Activated T-cell treated with anti-CD3 and anti-CD28 coated beads, Interleukin-2, amount 50 U/mL, for 24 hours (primary cell): ENCODE measurements around the gene MAST2.
"Not testable (repeated sequence)": the region's sequence is repeated elsewhere in the genome, so short reads cannot be mapped to it uniquely, and the experiment has no call there.

ENCODE experiments used
- DNase-seq: peaks from one replicate; pipeline ENCODE4 v3.0.0-alpha.2; 2020
- H3K27ac Mint-ChIP-seq: 2 replicates; pipeline ENCODE4 v1.8.0; 2020; ENCODE audit warnings: mild to moderate bottlenecking, mixed read lengths
- H3K27me3 Mint-ChIP-seq: 2 replicates; pipeline ENCODE4 v1.8.0; 2020; ENCODE audit warnings: mixed read lengths
- H3K36me3 Mint-ChIP-seq: 2 replicates; pipeline ENCODE4 v1.8.0; 2020; ENCODE audit warnings: low read depth, mixed read lengths
- H3K4me1 Mint-ChIP-seq: 2 replicates; pipeline ENCODE4 v1.8.0; 2020; ENCODE audit warnings: low read depth, mixed read lengths
- H3K4me3 Mint-ChIP-seq: 2 replicates; pipeline ENCODE4 v1.8.0; 2020; ENCODE audit warnings: mild to moderate bottlenecking, moderate library complexity, mixed read lengths
- H3K9me3 Mint-ChIP-seq: 2 replicates; pipeline ENCODE4 v1.8.0; 2020; ENCODE audit warnings: mixed read lengths

Gene MAST2

DNA sequence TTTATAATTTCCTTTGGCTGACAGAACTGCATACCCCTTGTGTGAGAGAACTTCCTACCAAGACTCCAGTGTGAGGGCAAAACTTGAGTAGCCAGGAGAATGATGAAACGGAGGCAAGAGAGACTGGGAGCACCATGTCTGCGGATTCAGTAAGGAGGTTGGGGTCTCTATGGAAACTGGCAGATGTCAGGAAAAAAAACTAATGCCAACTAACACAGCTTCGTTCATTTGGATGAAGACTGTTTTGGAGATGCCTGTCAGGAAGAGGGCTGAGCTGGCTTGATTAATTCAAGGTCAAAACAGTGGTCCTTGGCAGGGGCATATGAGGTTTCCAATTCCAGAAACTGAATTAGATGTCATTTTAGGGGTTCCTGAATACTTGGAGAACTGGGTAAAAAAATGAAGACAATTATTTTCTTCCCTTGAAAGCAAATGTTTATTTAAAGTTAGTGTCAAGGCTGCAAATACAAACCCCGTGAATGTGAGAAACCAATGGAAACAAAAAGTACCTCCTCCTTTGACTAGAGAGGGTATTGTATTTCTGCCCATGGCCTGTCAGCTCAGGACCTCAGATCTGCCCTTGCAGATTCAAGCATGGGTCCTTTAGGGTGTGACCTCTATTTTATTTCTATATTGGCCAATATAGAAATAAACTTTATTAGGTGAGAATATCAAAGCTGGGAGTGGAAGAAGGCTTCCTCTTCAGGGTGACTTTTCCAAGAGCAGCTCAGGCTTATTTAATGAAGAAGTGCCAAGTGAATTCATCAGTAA lies 110.5 kb downstream of the MAST2 start:
- Mint-ChIP-seq H3K36me3 (no peaks in the 10 kb centered on the region), H3K4me3 (no peak overlapping the region), H3K27me3 (no peaks in the 10 kb centered on the region), H3K9me3 (no peaks in the 10 kb centered on the region), H3K27ac (peak overlapping the region; percentile 27), H3K4me1 (peaks cover 14% of the 10 kb centered on the region)
- DNase-seq: no peak

DNA sequence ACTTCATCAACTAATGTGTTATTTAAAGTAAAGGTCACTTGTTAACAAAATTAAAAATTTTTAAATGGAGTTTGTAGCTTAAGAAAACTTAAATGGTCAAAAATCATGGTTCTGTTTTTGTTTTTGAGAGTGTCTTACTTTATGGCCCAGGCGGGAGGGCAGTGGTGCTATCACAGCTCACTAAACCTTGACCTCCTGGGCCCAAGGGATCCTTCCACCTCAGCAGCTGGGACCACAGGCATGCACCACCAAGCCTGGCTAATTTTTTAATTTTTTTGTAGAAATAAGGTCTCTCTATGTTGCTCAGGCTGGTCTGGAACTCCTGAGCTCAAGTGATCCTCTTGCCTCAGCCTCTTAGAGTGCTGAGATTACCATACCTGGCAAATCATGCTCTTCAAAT lies 111.4 kb downstream of the MAST2 start:
- H3K9me3 Mint-ChIP-seq: no peaks in the 10 kb centered on the region
- no peak for DNase-seq
- H3K27me3 Mint-ChIP-seq: no peaks in the 10 kb centered on the region
- no peak overlapping the region for H3K27ac Mint-ChIP-seq
- no peak overlapping the region for H3K4me3 Mint-ChIP-seq
- H3K36me3 Mint-ChIP-seq: no peaks in the 10 kb centered on the region
- H3K4me1 Mint-ChIP-seq: peaks cover 14% of the 10 kb centered on the region

GRCh38 chr1:45922374-45922773 lies 119.0 kb downstream of the MAST2 start:
- no peak overlapping the region for H3K27ac Mint-ChIP-seq
- no peaks in the 10 kb centered on the region for H3K9me3 Mint-ChIP-seq
- H3K4me3 Mint-ChIP-seq: no peak overlapping the region
- H3K36me3 Mint-ChIP-seq: no peaks in the 10 kb centered on the region
- DNase-seq: no peak
- H3K27me3 Mint-ChIP-seq: no peaks in the 10 kb centered on the region
- no peaks in the 10 kb centered on the region for H3K4me1 Mint-ChIP-seq

GRCh38 chr1:45922813-45923212 lies 119.4 kb downstream of the MAST2 start:
- H3K27me3 Mint-ChIP-seq: no peaks in the 10 kb centered on the region
- H3K4me1 Mint-ChIP-seq: no peaks in the 10 kb centered on the region
- H3K36me3 Mint-ChIP-seq: no peaks in the 10 kb centered on the region
- H3K9me3 Mint-ChIP-seq: no peaks in the 10 kb centered on the region
- no peak overlapping the region for H3K4me3 Mint-ChIP-seq
- no peak overlapping the region for H3K27ac Mint-ChIP-seq
- DNase-seq: no peak

DNA sequence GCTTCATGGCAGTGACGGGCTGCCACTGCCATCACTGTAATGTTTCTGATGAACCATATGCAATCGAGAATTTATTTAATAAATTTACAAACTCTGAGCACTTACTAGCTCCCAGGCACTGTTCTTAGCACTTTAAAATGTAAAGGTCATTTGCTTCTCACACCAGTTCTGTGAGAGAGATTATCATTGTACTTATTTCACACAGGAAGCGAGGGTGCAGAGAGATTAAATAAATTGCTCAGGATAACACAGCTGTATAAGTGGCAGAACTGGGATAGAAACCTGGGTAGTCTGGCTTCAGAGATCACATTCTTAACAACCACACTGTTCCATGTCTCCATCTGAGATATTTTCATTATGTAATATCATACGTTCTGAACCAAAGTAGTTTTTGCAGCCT lies 119.9 kb downstream of the MAST2 start:
- Mint-ChIP-seq H3K27me3 (no peaks in the 10 kb centered on the region), H3K4me3 (no peak overlapping the region), H3K9me3 (no peaks in the 10 kb centered on the region), H3K36me3 (no peaks in the 10 kb centered on the region), H3K27ac (no peak overlapping the region), H3K4me1 (no peaks in the 10 kb centered on the region)
- DNase-seq: no peak

- H3K9me3 Mint-ChIP-seq: no peaks in the 10 kb centered on the region
- DNase-seq: no peak
- H3K27me3 Mint-ChIP-seq: no peaks in the 10 kb centered on the region
Observed at GRCh38 chr1:45924736-45925135, 121.3 kb downstream of the MAST2 start.

DNA sequence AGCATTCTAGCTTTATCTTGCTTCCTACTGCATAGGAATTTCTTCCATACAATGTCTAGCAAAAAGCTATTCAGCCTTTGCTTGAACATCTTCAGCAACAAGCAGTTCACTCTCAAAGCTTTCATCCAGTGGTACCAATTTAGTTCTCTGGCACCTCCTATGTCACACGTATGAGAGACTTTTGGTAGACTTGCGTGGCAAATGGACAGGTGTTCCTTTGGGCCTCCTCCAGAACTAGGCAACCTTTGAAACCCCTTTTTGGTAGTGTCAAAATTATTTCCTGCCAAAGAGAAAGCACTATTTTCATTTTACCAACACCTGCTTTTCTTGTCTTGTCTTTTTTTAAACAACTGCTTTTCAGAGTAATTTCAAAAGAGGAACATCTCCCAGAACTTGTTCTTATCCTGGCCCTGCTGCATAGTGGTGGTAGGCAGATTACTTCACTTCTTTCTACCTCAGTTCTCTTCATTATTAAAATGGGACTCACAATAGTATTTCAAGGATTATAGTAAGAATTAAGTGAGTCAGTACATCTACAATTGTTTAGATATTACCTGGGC lies 122.4 kb downstream of the MAST2 start:
- Mint-ChIP-seq H3K27me3 (no peaks in the 10 kb centered on the region), H3K4me1 (peaks cover 9% of the 10 kb centered on the region), H3K36me3 (no peaks in the 10 kb centered on the region), H3K4me3 (no peak overlapping the region), H3K27ac (no peak overlapping the region), H3K9me3 (no peaks in the 10 kb centered on the region)
- no peak for DNase-seq

More at GRCh38 chr1:45924736-45925135, 121.3 kb downstream of the MAST2 start:
- peaks cover 9% of the 10 kb centered on the region for H3K4me1 Mint-ChIP-seq
- no peak overlapping the region for H3K4me3 Mint-ChIP-seq
- H3K27ac Mint-ChIP-seq: no peak overlapping the region
- no peaks in the 10 kb centered on the region for H3K36me3 Mint-ChIP-seq

GRCh38 chr1:45926330-45926729 lies 122.9 kb downstream of the MAST2 start:
- no peaks in the 10 kb centered on the region for H3K27me3 Mint-ChIP-seq

GRCh38 chr1:45927231-45927915 lies 124.0 kb downstream of the MAST2 start:
- not testable (repeated sequence) for H3K27me3 Mint-ChIP-seq, H3K9me3 Mint-ChIP-seq, DNase-seq, H3K36me3 Mint-ChIP-seq, H3K27ac Mint-ChIP-seq, H3K4me1 Mint-ChIP-seq, H3K4me3 Mint-ChIP-seq

More at GRCh38 chr1:45926330-45926729, 122.9 kb downstream of the MAST2 start:
- Mint-ChIP-seq H3K36me3 (no peaks in the 10 kb centered on the region), H3K4me1 (peaks cover 9% of the 10 kb centered on the region), H3K4me3 (no peak overlapping the region), H3K27ac (no peak overlapping the region), H3K9me3 (no peaks in the 10 kb centered on the region)
- DNase-seq: no peak

GRCh38 chr1:45928486-45929205 lies 125.2 kb downstream of the MAST2 start:
- H3K27ac Mint-ChIP-seq: no peak overlapping the region
- peaks cover 9% of the 10 kb centered on the region for H3K4me1 Mint-ChIP-seq
- H3K36me3 Mint-ChIP-seq: no peaks in the 10 kb centered on the region
- no peaks in the 10 kb centered on the region for H3K9me3 Mint-ChIP-seq
- DNase-seq: no peak
- H3K4me3 Mint-ChIP-seq: no peak overlapping the region
- H3K27me3 Mint-ChIP-seq: no peaks in the 10 kb centered on the region

- Mint-ChIP-seq H3K9me3 (no peaks in the 10 kb centered on the region), H3K27ac (no peak overlapping the region), H3K36me3 (no peaks in the 10 kb centered on the region), H3K27me3 (no peaks in the 10 kb centered on the region), H3K4me3 (no peak overlapping the region), H3K4me1 (peaks cover 9% of the 10 kb centered on the region)
- DNase-seq: no peak
Observed at GRCh38 chr1:45929257-45929687, 125.9 kb downstream of the MAST2 start.

DNA sequence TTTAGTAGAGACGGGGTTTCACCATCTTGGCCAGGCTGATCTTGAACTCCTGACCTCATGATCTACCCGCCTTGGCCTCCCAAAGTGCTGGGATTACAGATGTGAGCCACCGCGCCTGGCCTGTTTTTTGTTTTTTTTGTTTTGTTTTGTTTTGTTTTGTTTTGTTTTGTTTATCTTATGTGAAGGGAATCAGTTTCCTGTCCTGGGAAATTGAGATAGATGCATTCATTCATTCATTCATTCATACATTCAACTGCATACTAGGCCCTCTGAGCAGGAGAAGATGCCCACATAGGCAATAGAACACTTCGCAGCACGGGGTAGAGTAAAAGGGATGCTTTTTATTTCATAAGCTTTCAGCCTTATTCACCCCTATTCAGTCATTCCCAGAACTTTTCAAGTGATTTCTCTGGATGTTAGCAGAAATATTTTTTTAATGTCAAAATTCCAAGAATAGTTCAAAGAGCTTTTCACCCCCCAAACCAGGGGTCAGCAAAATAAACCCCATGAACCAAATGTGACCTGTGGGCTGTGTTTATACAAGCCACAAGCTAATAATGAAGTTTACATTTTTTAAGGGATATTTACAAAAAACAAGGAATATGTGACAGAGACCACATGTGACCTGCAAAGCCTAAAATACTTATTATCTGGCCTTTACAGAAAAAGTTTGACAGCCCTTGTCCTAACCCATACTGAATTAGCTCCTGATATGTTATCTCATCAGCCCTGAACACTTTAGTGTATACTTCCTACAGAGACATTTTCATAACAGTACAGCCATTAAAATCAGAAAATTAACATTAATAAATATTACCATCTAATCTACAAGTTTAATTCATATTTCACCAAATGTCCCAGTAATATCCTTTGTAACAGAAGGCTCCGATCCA lies 127.1 kb downstream of the MAST2 start:
- H3K36me3 Mint-ChIP-seq: no peaks in the 10 kb centered on the region
- DNase-seq: no peak
- H3K27ac Mint-ChIP-seq: no peak overlapping the region
- H3K27me3 Mint-ChIP-seq: no peaks in the 10 kb centered on the region
- no peak overlapping the region for H3K4me3 Mint-ChIP-seq
- H3K9me3 Mint-ChIP-seq: no peaks in the 10 kb centered on the region
- H3K4me1 Mint-ChIP-seq: peaks cover 9% of the 10 kb centered on the region

DNA sequence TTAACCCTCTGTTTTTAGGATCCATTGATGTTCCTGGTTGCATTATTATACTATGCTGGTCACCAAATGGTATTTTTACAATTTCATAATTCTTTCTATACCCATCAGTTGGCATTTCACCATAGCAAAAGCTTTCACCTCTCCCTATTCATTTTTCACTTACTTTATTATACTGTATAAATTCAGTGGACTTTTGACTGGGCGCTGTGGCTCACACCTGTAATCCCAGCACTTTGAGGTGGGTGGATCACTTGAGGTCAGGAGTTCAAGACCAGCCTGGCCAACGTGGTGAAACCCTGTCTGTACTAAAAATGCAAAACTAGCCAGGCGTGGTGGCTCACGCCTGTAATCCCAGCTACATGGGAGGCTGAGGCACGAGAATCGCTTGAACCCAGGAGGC lies 128.8 kb downstream of the MAST2 start:
- H3K27me3 Mint-ChIP-seq, H3K4me3 Mint-ChIP-seq, H3K9me3 Mint-ChIP-seq, H3K4me1 Mint-ChIP-seq, H3K27ac Mint-ChIP-seq, DNase-seq, H3K36me3 Mint-ChIP-seq: not testable (repeated sequence)

DNA sequence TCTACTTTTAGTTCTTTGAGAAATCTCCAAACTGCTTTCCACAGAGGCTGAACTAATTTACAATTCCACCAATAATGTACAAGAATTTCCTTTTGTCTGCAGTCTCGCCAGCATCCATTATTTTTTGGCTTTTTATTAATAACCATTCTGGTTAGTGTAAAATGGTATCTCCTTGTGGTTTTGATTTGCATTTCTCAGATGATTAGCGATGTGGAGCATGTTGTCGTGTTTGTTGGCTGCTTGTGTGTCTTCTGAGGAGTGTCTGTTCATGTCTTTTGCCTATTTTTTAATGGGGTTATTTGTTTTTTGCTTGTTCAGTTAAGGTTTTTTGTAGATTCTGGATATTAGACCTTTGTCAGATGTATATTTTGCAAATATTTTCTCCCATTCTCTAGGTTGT lies 131.5 kb downstream of the MAST2 start:
- Mint-ChIP-seq H3K36me3 (no peaks in the 10 kb centered on the region), H3K27me3 (no peaks in the 10 kb centered on the region), H3K9me3 (no peaks in the 10 kb centered on the region), H3K27ac (no peak overlapping the region), H3K4me3 (no peak overlapping the region), H3K4me1 (no peaks in the 10 kb centered on the region)
- no peak for DNase-seq
